ENCODE data around the gene GPR15LG.

Gene GPR15LG

GRCh38 chr10:84217746-84218145, 44.1 kb downstream of the GPR15LG start:
- no peak for DNase-seq

DNA sequence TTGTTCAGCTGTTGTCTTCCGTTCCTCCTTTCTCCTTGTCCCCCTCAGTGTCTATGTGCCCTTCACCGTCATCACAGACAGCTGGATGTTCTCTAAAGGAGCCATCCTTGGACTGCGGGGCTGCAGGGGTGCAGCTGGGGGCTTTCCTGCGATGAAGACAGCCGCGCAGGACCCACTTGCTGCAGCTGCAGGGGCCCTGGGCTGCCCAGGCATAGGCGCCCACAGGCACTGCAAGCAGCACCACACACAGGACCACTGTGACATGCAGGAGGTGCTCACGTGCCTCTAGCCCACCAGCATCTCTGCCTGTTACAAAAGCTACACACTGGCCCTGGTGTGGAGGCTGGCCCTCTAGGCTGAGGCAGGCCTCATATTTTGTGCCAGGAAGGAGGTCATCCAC, 48.3 kb downstream of the GPR15LG start:
- DNase-seq: no peak

DNA sequence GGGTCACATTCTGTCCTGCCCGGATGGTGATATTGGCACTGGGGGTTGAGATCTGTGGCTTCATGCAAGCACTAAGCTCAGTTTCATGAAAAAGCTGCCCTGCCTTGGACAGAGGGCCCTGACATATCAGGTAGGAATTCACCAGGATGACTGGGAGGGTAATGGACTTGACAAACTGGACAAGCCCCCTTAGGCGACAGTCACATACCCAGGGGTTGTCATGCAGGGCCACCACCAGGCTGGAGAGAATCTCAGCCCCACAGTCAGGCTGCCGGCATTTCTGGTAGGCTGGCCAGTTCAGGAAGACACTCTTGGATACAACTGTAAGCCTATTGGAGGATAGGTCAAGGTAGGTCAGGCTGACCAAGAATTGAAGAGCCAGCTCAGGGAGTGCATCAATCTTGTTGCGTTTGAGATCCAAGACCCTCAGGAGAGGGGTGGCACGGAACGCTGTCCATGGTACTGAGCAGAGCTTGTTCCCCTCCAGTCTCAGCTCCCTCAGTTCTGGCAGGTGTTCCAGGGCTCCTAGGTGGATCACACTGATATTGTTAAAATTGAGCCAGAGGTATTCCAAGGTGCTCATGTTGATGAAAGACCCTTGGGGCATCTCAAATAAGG, 50.9 kb downstream of the GPR15LG start:
- no peak for DNase-seq

GRCh38 chr10:84225427-84226173, 52.0 kb downstream of the GPR15LG start, which contains the start of gene LRIT2:
Gene LRIT2, minus strand, starts transcription at chr10:84225544. Its CDS starts 24 bp downstream, at chr10:84225520.
- no peak for DNase-seq

DNA sequence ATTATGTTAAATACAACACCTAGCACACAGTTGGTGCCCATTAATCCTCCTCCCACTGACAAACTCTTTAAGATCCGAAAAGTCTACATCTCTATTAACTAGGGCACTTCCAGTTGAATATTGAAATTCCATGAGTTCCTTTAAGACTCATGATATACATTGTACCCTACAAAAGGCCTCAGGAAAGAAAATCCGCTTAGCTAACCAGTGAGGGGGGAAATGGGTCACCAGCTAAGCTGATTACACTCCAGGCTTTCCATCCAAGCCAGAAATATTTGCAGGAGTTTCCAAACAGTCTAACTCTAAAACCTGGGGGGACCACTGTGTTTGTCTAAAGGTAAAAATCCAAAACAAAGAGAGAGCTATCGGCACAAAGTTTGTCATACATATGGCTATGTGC, 53.0 kb downstream of the GPR15LG start:
- DNase-seq: no peak

GRCh38 chr10:84227810-84228209, 54.2 kb downstream of the GPR15LG start:
- DNase-seq: no peak

- no peak for DNase-seq
These were observed 56.8 kb downstream of the GPR15LG start for GRCh38 chr10:84230359-84230758.

DNA sequence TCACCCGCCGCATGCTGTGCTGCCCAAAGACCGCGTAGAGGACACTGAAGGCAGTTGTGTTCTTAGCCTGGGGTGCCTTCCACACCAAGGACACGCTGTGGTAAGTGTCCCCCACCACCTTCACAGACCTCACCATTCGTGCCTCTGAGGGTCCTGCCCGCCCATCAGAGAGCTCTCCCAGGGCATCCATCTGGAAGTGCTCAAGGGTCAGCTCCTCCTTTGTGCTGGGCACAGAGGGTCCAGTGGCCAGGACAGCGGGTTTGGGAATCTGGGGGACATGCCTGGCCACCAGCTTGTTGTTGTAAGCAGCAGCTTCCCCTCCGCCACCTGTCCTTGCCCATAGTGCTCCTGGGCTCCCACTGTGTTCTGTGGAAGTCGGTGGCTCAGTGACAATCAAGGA, 58.8 kb downstream of the GPR15LG start:
- DNase-seq: no peak

DNA sequence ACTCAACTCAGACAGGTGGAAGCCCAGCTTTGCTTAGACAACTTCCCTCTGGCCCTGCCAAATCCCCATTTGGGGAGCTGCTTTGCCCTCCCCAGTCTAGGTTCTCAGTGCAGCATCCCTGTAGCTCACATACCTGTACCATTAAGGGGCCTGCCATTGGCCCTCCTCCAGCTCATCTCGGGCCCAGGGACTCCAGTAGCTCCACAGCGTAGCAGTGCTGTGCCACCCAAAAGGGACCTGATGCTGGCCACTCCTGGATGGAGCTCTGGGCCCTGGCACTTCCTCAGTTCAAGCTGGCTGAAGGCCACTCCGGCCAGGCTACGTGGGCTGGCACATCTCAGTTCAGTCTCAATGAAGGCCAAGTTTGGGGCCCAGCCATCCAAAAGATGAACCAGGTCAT, 60.3 kb downstream of the GPR15LG start:
- DNase-seq: no peak

DNA sequence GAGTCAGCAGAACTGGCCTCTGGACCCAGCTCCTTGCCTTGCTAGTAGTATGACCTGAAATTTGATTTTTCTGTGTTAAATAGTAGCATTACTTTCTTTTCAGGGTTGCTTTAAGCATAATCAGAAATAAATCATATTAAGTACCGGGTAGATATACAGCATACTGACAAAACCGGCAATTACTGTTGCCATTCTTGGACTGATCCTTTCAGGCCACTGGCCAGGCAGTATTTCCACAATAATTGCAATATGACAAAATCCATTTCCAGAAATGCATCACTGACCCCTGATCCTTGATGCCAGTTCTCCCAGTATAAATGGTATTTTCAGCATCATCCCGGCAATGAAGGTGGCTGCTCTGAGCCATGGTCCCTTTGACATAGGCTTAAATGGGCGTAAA, 60.9 kb downstream of the GPR15LG start:
- no peak for DNase-seq

All from inflammatory macrophage treated with lipopolysaccharide for 4 hours (primary cell).